ENCODE measurements around the gene ELMOD3. TPM values are rescaled to one million over a fixed set of nuclear protein-coding genes. Genes with fewer than 3 reads are reported as not detected.

The ELMOD3 gene
- polyA plus RNA-seq, 1 donor (not counting 4 experiments of a cell fraction or from before 2014, with no cell fraction given): 20.1 TPM

DNA sequence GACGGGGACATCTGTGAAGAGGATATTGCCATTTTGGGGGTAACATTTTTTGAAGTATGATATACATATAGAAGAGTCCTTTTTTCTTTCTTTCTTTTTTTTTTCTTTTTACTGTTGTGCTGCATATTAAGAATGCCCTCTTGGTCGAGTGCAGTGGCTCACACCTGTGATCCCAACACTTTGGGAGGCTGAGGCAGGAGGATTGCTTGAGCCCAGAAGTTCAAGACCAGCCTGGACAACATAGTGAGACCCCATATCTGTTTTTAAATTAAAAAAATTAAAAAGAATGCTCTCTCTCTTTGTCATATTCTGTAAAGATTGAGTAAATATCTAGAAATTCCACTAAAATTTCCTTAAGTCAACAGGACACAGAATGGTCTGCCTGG lies 67.5 kb downstream of the ELMOD3 start:
- H3K79me2 ChIP-seq (ENCODE audit: control insufficient read depth, insufficient read depth, low read length): no peaks in the 10 kb centered on the region
- dilution Hi-C loops (cut with MboI; ENCODE audit: extremely low pct_ligation_motif_present, low sequenced_read_pairs): no loop called here
- H3K4me1 ChIP-seq (ENCODE audit: control insufficient read depth, extremely low read depth, insufficient read depth, low read length): peaks cover 29% of the 10 kb centered on the region
- H3K27me3 ChIP-seq (ENCODE audit: control insufficient read depth, extremely low read depth, insufficient read depth, low read length): no peaks in the 10 kb centered on the region
- no peak overlapping the region for H3K4me3 ChIP-seq (ENCODE audit: control insufficient read depth in 2 of 3, extremely low read depth in 1 of 3, insufficient read depth in 2 of 3, low read depth in 1 of 3, low read length in 3 of 3)
- no peak overlapping the region for H3K9ac ChIP-seq (ENCODE audit: control insufficient read depth, extremely low read depth, insufficient read depth, low read length)
- no peaks in the 10 kb centered on the region for H3K9me1 ChIP-seq (ENCODE audit: control insufficient read depth, extremely low read depth, insufficient read depth, low read length)
- TF ChIP-seq EZH2 (IDR thresholded peaks at IDR 0.05; ENCODE audit: low read length): no peak
- no peak for TF ChIP-seq CTCF (optimal IDR thresholded peaks at IDR 0.05 in 1 of 3, IDR thresholded peaks at IDR 0.05 in 1 of 3, conservative IDR thresholded peaks at IDR 0.05 in 1 of 3; ENCODE audit: extremely low read depth in 1 of 3, insufficient read depth in 2 of 3, low read length in 3 of 3)
- FAIRE-seq (no peak), DNase-seq (ENCODE audit: low read depth, low spot score) (no peak)
- H3K4me2 ChIP-seq (ENCODE audit: control insufficient read depth, extremely low read depth, insufficient read depth, low read depth, low read length): no peak overlapping the region
- no peaks in the 10 kb centered on the region for H3K36me3 ChIP-seq (ENCODE audit: control insufficient read depth in 2 of 2, extremely low read depth in 1 of 2, insufficient read depth in 2 of 2, low read length in 2 of 2)
- no peak overlapping the region for H2AFZ ChIP-seq (ENCODE audit: control insufficient read depth, low read length)
- no peaks in the 10 kb centered on the region for H4K20me1 ChIP-seq (ENCODE audit: control insufficient read depth, extremely low read depth, insufficient read depth, low read length)
- H3K9me3 ChIP-seq (ENCODE audit: control insufficient read depth, low read depth, low read length): no peaks in the 10 kb centered on the region
- no peak overlapping the region for H3K27ac ChIP-seq (ENCODE audit: control insufficient read depth, insufficient read depth, low read length)

DNA sequence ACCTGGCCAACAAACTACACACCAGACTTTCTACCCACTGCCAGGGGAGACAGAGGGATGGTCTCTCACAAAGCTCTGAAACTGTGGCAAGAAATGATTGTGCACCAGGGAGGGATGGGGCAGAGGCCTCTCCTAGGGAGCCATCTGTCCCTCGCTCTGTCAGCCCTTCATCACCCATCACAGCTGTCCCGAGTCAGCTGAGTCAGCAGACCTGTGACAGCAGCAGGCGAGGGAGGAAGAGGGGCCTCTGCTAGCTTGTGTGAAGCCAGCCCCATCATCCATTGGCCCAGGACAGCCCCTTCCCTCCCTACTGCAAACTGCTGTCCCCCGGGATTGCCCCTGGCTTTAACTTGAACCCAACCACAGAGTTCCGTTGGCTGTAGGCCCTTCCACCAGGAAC lies 69.0 kb downstream of the ELMOD3 start:
- Histone ChIP-seq H3K4me1 (ENCODE audit: control insufficient read depth, extremely low read depth, insufficient read depth, low read length) (peaks cover 24% of the 10 kb centered on the region), H3K9me3 (ENCODE audit: control insufficient read depth, low read depth, low read length) (no peaks in the 10 kb centered on the region), H3K9me1 (ENCODE audit: control insufficient read depth, extremely low read depth, insufficient read depth, low read length) (no peaks in the 10 kb centered on the region), H3K4me3 (ENCODE audit: control insufficient read depth in 2 of 3, extremely low read depth in 1 of 3, insufficient read depth in 2 of 3, low read depth in 1 of 3, low read length in 3 of 3) (no peak overlapping the region), H3K9ac (ENCODE audit: control insufficient read depth, extremely low read depth, insufficient read depth, low read length) (no peak overlapping the region), H2AFZ (ENCODE audit: control insufficient read depth, low read length) (no peak overlapping the region), H3K36me3 (ENCODE audit: control insufficient read depth in 2 of 2, extremely low read depth in 1 of 2, insufficient read depth in 2 of 2, low read length in 2 of 2) (no peaks in the 10 kb centered on the region), H3K27me3 (ENCODE audit: control insufficient read depth, extremely low read depth, insufficient read depth, low read length) (no peaks in the 10 kb centered on the region), H4K20me1 (ENCODE audit: control insufficient read depth, extremely low read depth, insufficient read depth, low read length) (no peaks in the 10 kb centered on the region), H3K79me2 (ENCODE audit: control insufficient read depth, insufficient read depth, low read length) (no peaks in the 10 kb centered on the region), H3K27ac (ENCODE audit: control insufficient read depth, insufficient read depth, low read length) (no peak overlapping the region), H3K4me2 (ENCODE audit: control insufficient read depth, extremely low read depth, insufficient read depth, low read depth, low read length) (no peak overlapping the region)
- dilution Hi-C loops (cut with MboI; ENCODE audit: extremely low pct_ligation_motif_present, low sequenced_read_pairs): no loop called here
- DNase-seq (ENCODE audit: low read depth, low spot score) (no peak), FAIRE-seq (no peak)
- TF ChIP-seq CTCF (optimal IDR thresholded peaks at IDR 0.05 in 1 of 3, IDR thresholded peaks at IDR 0.05 in 1 of 3, conservative IDR thresholded peaks at IDR 0.05 in 1 of 3; ENCODE audit: extremely low read depth in 1 of 3, insufficient read depth in 2 of 3, low read length in 3 of 3) (no peak), EZH2 (IDR thresholded peaks at IDR 0.05; ENCODE audit: low read length) (no peak)

Data from keratinocyte (primary cell).